ENCODE measurements around the gene MCTP2. TPM values are rescaled to one million over a fixed set of nuclear protein-coding genes. Genes with fewer than 3 reads are reported as not detected.

MCTP2 gene
- total RNA-seq, 1 experiment from 2014 or later: 0.15 TPM

GRCh38 chr15:94370936-94371285, 139.6 kb downstream of the MCTP2 start:
- no peak overlapping the region for H3K27ac ChIP-seq (ENCODE audit: low read length)
- H3K9me3 ChIP-seq (ENCODE audit: control insufficient read depth, insufficient read depth, low read depth, low read length): no peaks in the 10 kb centered on the region
- ChIA-PET CTCF (no interaction called here), POLR2A (no interaction called here)
- no peak for TF ChIP-seq REST (IDR thresholded peaks at IDR 0.05; ENCODE audit: insufficient read depth in 1 of 2, low read depth in 2 of 2, low read length in 1 of 2)
- TF ChIP-seq TCF7L2 (IDR thresholded peaks at IDR 0.05; ENCODE audit: low read depth, low read length): no peak
- TF ChIP-seq SIN3A (IDR thresholded peaks at IDR 0.05; ENCODE audit: borderline replicate concordance, insufficient read depth, low read depth, low read length): no peak
- TF ChIP-seq POLR2AphosphoS5 (IDR thresholded peaks at IDR 0.05; ENCODE audit: low read depth, low read length): no peak
- TF ChIP-seq CTCF (IDR thresholded peaks at IDR 0.05): no peak
- no peaks in the 10 kb centered on the region for H3K4me1 ChIP-seq (ENCODE audit: control insufficient read depth, insufficient read depth, low read length)
- no peaks in the 10 kb centered on the region for H3K27me3 ChIP-seq (ENCODE audit: control insufficient read depth, insufficient read depth, low read length)
- H3K4me3 ChIP-seq (ENCODE audit: low read depth in 2 of 2, low read length in 2 of 2): no peak overlapping the region
- no peaks in the 10 kb centered on the region for H3K36me3 ChIP-seq (ENCODE audit: control insufficient read depth, insufficient read depth, low read length)
- DNase-seq (ENCODE audit: low read depth, low spot score) (no peak), ATAC-seq (no peak)
- intact Hi-C loops (cut with micrococcal nuclease; ENCODE audit: unreplicated experiment) (no loop called here), in situ Hi-C loops (cut with HindIII; ENCODE audit: low pct_unique_long_range_greater_than_20kb, low sequenced_read_pairs) (no loop called here)
- BruUV-seq (replicated peaks): no TSS peak

GRCh38 chr15:94372821-94373220, 141.5 kb downstream of the MCTP2 start:
- Histone ChIP-seq H3K9me3 (ENCODE audit: control insufficient read depth, insufficient read depth, low read depth, low read length) (no peaks in the 10 kb centered on the region), H3K27ac (ENCODE audit: low read length) (no peak overlapping the region), H3K4me1 (ENCODE audit: control insufficient read depth, insufficient read depth, low read length) (no peaks in the 10 kb centered on the region), H3K36me3 (ENCODE audit: control insufficient read depth, insufficient read depth, low read length) (no peaks in the 10 kb centered on the region), H3K27me3 (ENCODE audit: control insufficient read depth, insufficient read depth, low read length) (no peaks in the 10 kb centered on the region), H3K4me3 (ENCODE audit: low read depth in 2 of 2, low read length in 2 of 2) (no peak overlapping the region)
- CTCF ChIA-PET: no interaction called here
- intact Hi-C loops (cut with micrococcal nuclease; ENCODE audit: unreplicated experiment) (no loop called here), in situ Hi-C loops (cut with HindIII; ENCODE audit: low pct_unique_long_range_greater_than_20kb, low sequenced_read_pairs) (no loop called here)
- DNase-seq (ENCODE audit: low read depth, low spot score) (no peak), ATAC-seq (no peak)
- TF ChIP-seq TCF7L2 (IDR thresholded peaks at IDR 0.05; ENCODE audit: low read depth, low read length) (no peak), CTCF (IDR thresholded peaks at IDR 0.05) (no peak), REST (IDR thresholded peaks at IDR 0.05; ENCODE audit: insufficient read depth in 1 of 2, low read depth in 2 of 2, low read length in 1 of 2) (no peak), POLR2AphosphoS5 (IDR thresholded peaks at IDR 0.05; ENCODE audit: low read depth, low read length) (no peak), SIN3A (IDR thresholded peaks at IDR 0.05; ENCODE audit: borderline replicate concordance, insufficient read depth, low read depth, low read length) (no peak)
- no TSS peak for BruUV-seq (replicated peaks)
- POLR2A ChIA-PET: no interaction called here

Data from Panc1 (cell line).